ENCODE measurements around the gene MYO1B.
A peak's percentile ranks its signal among the peaks of the same experiment; 100 is the strongest.

Gene MYO1B

GRCh38 chr2:191301971-191302370, 56.8 kb downstream of the MYO1B start:
- DNase-seq = peak; percentile 9

- peak; percentile 22 for DNase-seq
Observed at GRCh38 chr2:191302459-191303139, 57.4 kb downstream of the MYO1B start.

GRCh38 chr2:191303140-191304005, 58.2 kb downstream of the MYO1B start:
- peak; percentile 19 for DNase-seq

GRCh38 chr2:191304939-191305875, 60.0 kb downstream of the MYO1B start:
- DNase-seq = no peak

- DNase-seq = no peak
Observed at GRCh38 chr2:191308026-191308425, 62.8 kb downstream of the MYO1B start.

- no peak for DNase-seq
Observed at GRCh38 chr2:191311156-191311555, 66.0 kb downstream of the MYO1B start.

- DNase-seq = no peak
Observed at GRCh38 chr2:191311627-191312026, 66.4 kb downstream of the MYO1B start.

- no peak for DNase-seq
Observed at GRCh38 chr2:191312163-191312562, 67.0 kb downstream of the MYO1B start.

- DNase-seq = no peak
Observed at GRCh38 chr2:191312662-191313061, 67.5 kb downstream of the MYO1B start.

- no peak for DNase-seq
Observed at GRCh38 chr2:191314697-191315364, 69.6 kb downstream of the MYO1B start.

- DNase-seq = no peak
Observed at GRCh38 chr2:191315365-191315752, 70.2 kb downstream of the MYO1B start.

GRCh38 chr2:191316246-191316994, 71.2 kb downstream of the MYO1B start:
- DNase-seq = no peak

GRCh38 chr2:191318037-191318728, 73.0 kb downstream of the MYO1B start:
- no peak for DNase-seq

- no peak for DNase-seq
Observed at GRCh38 chr2:191318729-191319078, 73.5 kb downstream of the MYO1B start.

GRCh38 chr2:191319186-191319585, 74.0 kb downstream of the MYO1B start:
- no peak for DNase-seq

GRCh38 chr2:191320881-191321280, 75.7 kb downstream of the MYO1B start:
- no peak for DNase-seq

GRCh38 chr2:191321861-191322662, 76.9 kb downstream of the MYO1B start:
- DNase-seq = no peak

GRCh38 chr2:191322828-191323506, 77.8 kb downstream of the MYO1B start:
- no peak for DNase-seq

- no peak for DNase-seq
Observed at GRCh38 chr2:191325651-191326365, 80.6 kb downstream of the MYO1B start.
